UCSD-AML1 (cell line): ENCODE data around the gene PDC.
"Not testable (repeated sequence)": the region's sequence is repeated elsewhere in the genome, so short reads cannot be mapped to it uniquely, and the experiment has no call there.

Experiments used
- DNase-seq: peaks from one replicate; lab custom pipeline; 2025; ENCODE audit not compliant: unreplicated experiment; lab: John Stamatoyannopoulos, UW

The PDC gene

GRCh38 chr1:186473047-186473446 lies 12.1 kb upstream of the PDC start:
- DNase-seq: no peak

- no peak for DNase-seq
Measured at GRCh38 chr1:186465946-186466345, 5.0 kb upstream of the PDC start.

- DNase-seq: not testable (repeated sequence)
Measured at GRCh38 chr1:186465491-186465890, 4.6 kb upstream of the PDC start.

- DNase-seq: no peak
Measured at GRCh38 chr1:186463926-186464325, 3.0 kb upstream of the PDC start.

- DNase-seq: no peak
Measured at GRCh38 chr1:186463511-186463910, 2.6 kb upstream of the PDC start.

- DNase-seq: not testable (repeated sequence)
Measured at GRCh38 chr1:186459161-186459560, 1.8 kb downstream of the PDC start.

- DNase-seq: no peak
Measured at GRCh38 chr1:186456729-186457255, 4.1 kb downstream of the PDC start.

- peak; percentile 26 for DNase-seq
Measured at GRCh38 chr1:186454981-186455380, 5.9 kb downstream of the PDC start.

GRCh38 chr1:186446152-186446551 lies 14.8 kb downstream of the PDC start:
- DNase-seq: no peak

- DNase-seq: no peak
Measured at GRCh38 chr1:186443638-186444037, 17.3 kb downstream of the PDC start.

GRCh38 chr1:186442651-186443375 lies 18.1 kb downstream of the PDC start:
- DNase-seq: no peak

- DNase-seq: no peak
Measured at GRCh38 chr1:186440584-186440983, 20.3 kb downstream of the PDC start.

GRCh38 chr1:186438567-186438966 lies 22.3 kb downstream of the PDC start:
- no peak for DNase-seq

GRCh38 chr1:186435336-186435735 lies 25.6 kb downstream of the PDC start:
- DNase-seq: no peak

- DNase-seq: no peak
Measured at GRCh38 chr1:186429017-186429416, 31.9 kb downstream of the PDC start.

GRCh38 chr1:186426118-186426517 lies 34.8 kb downstream of the PDC start:
- DNase-seq: no peak

GRCh38 chr1:186424539-186424938 lies 36.4 kb downstream of the PDC start:
- no peak for DNase-seq

- no peak for DNase-seq
Measured at GRCh38 chr1:186421446-186421845, 39.5 kb downstream of the PDC start.

GRCh38 chr1:186420923-186421322 lies 40.0 kb downstream of the PDC start:
- DNase-seq: no peak

- DNase-seq: no peak
Measured at GRCh38 chr1:186420311-186420710, 40.6 kb downstream of the PDC start.

GRCh38 chr1:186418503-186418902 lies 42.4 kb downstream of the PDC start:
- no peak for DNase-seq

GRCh38 chr1:186413319-186413718 lies 47.6 kb downstream of the PDC start:
- DNase-seq: no peak

GRCh38 chr1:186409091-186409490 lies 51.8 kb downstream of the PDC start:
- DNase-seq: no peak
